GM21528 (cell line): Measurements from ENCODE around the gene RASEF.
"Not testable (repeated sequence)": the region's sequence is repeated elsewhere in the genome, so short reads cannot be mapped to it uniquely, and the experiment has no call there.

Experiments
- ATAC-seq: cut with Tn5 transposase; IDR thresholded peaks from one replicate; pipeline ENCODE4 v1.9.1; 2021; ENCODE audit warnings: mild to moderate bottlenecking, moderate library complexity; ENCODE audit not compliant: unreplicated experiment, low FRiP score

The RASEF gene

GRCh38 chr9:83062651-83063527 is at the start of gene RASEF:
TSS of gene RASEF (minus strand) at chr9:83063142. CDS start at chr9:83062867, 275 bp downstream.
- ATAC-seq, result no peak

GRCh38 chr9:83111169-83111568 is 48.2 kb upstream of the RASEF start:
- ATAC-seq, result no peak

GRCh38 chr9:83109296-83109695 is 46.4 kb upstream of the RASEF start:
- ATAC-seq, result no peak

GRCh38 chr9:83108208-83108607 is 45.3 kb upstream of the RASEF start:
- ATAC-seq, result no peak

GRCh38 chr9:83106772-83107171 is 43.8 kb upstream of the RASEF start:
- no peak for ATAC-seq

- no peak for ATAC-seq
Measured at GRCh38 chr9:83106263-83106662, 43.3 kb upstream of the RASEF start.

- ATAC-seq, result no peak
Measured at GRCh38 chr9:83097633-83098032, 34.7 kb upstream of the RASEF start.

- not testable (repeated sequence) for ATAC-seq
Measured at GRCh38 chr9:83093311-83093710, 30.4 kb upstream of the RASEF start.

- no peak for ATAC-seq
Measured at GRCh38 chr9:83081846-83082245, 18.9 kb upstream of the RASEF start.

- no peak for ATAC-seq
Measured at GRCh38 chr9:83081010-83081409, 18.1 kb upstream of the RASEF start.

GRCh38 chr9:83075932-83076331 is 13.0 kb upstream of the RASEF start:
- ATAC-seq, result not testable (repeated sequence)

- not testable (repeated sequence) for ATAC-seq
Measured at GRCh38 chr9:83072498-83072897, 9.6 kb upstream of the RASEF start.

- ATAC-seq, result no peak
Measured at GRCh38 chr9:83071626-83072025, 8.7 kb upstream of the RASEF start.

- no peak for ATAC-seq
Measured at GRCh38 chr9:83070261-83070660, 7.3 kb upstream of the RASEF start.

- ATAC-seq, result no peak
Measured at GRCh38 chr9:83069651-83070050, 6.7 kb upstream of the RASEF start.

- ATAC-seq, result no peak
Measured at GRCh38 chr9:83068414-83068813, 5.5 kb upstream of the RASEF start.

GRCh38 chr9:83067579-83067978 is 4.6 kb upstream of the RASEF start:
- ATAC-seq, result no peak

- no peak for ATAC-seq
Measured at GRCh38 chr9:83066771-83067170, 3.8 kb upstream of the RASEF start.

- ATAC-seq, result no peak
Measured at GRCh38 chr9:83065233-83065632, 2.3 kb upstream of the RASEF start.

GRCh38 chr9:83061990-83062650 is 822 bp downstream of the RASEF start:
- no peak for ATAC-seq

GRCh38 chr9:83061036-83061435 is 1.9 kb downstream of the RASEF start:
- no peak for ATAC-seq

GRCh38 chr9:83060556-83060955 is 2.4 kb downstream of the RASEF start:
- no peak for ATAC-seq
